ENCODE measurements around the gene HDLBP.

Gene HDLBP

DNA sequence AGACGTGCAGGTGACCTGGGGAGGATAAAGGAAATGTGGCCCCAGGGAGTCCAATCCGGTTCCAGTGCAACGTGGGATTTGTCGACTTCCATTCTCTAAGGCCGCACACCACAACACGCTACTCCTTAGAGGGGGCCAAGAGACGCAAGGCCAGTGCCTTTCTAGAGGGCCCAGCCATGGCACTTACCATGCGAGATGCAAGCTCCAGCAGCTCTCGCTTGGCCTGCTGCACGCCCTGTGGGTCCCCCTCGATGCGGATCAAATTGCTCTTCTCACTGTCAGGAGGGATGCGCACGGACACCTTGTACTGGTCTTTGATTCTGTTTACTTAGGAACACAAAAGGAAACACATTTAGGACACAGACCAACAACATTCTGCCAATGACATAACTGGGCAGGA lies 65.8 kb downstream of the HDLBP start:
- DNase-seq (ENCODE audit: low read depth, low spot score): no peak

- no peak for DNase-seq (ENCODE audit: low read depth, low spot score)
Observed at GRCh38 chr2:241248897-241249296, 66.6 kb downstream of the HDLBP start.

DNA sequence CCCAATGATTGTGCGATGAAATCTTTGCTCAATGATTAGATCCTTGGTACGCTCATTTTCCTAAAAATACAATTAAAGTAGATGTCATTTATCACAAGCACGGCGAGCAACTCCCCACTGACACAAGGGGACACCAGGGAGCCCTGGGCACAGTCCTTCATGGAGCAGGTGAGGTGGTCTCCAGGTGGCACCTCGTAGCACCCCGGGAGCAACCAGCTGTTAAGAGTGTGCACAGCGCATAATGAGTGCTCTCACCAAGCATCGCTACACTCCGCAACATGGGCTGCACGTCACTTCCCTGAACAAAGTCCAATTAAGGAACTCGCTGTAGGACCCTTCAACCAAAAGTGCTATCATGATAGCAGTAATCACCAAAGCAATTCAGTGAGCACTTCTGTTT lies 67.2 kb downstream of the HDLBP start:
- DNase-seq (ENCODE audit: low read depth, low spot score): no peak

DNA sequence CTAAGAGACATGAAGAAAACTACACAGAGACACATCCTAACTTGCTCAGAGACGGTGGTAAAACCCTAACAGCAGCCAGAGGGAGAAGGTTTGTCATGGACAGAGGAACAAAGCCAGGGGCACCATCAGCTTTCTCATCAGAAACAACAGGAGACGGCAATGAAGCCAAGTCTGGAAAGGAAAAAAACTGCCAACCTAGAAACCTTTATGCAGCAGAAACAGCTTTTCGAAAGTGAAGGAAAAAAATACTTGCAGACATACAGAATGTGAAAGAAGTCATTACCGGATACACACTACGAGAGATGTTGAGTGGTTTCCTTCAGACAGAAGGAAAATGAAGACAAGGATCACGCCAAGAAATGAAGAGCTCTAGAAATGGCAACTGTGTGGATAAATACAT lies 71.1 kb downstream of the HDLBP start:
- DNase-seq (ENCODE audit: low read depth, low spot score): no peak

GRCh38 chr2:241242306-241242705 lies 73.2 kb downstream of the HDLBP start:
- no peak for DNase-seq (ENCODE audit: low read depth, low spot score)

- no peak for DNase-seq (ENCODE audit: low read depth, low spot score)
Observed at GRCh38 chr2:241241669-241242068, 73.8 kb downstream of the HDLBP start.

DNA sequence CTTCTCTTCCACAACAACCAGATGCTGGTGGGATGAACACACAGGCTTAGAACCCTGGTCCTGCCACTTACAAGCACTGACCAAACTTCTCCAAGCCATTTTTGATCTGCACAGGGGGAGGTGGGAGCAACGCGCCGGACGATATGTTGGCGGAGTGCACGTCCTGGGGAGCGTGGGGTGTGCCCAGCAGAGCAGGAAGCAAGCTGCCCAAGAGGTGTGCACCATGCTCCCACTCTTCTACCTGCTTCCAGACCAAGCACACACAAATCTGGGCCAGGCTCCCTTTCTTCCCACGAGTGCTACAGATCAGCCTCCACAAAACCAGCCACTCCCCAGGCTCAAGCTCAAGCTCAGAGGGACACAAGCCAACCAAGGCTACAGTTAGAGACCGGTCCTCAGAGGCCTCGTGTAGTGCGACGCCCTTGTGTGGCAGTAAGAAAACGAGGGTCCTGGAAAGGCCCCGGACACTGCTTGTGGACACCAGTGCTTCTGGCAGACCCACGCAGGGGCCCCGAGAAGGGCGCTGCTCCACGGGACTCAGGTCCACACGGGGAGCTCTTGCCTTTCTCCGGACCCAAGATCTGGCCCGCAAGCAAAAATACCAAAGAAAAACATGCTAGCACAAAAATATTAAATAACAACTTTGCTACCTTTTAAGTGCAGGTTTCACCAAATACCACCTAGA lies 75.0 kb downstream of the HDLBP start:
- no peak for DNase-seq (ENCODE audit: low read depth, low spot score)

DNA sequence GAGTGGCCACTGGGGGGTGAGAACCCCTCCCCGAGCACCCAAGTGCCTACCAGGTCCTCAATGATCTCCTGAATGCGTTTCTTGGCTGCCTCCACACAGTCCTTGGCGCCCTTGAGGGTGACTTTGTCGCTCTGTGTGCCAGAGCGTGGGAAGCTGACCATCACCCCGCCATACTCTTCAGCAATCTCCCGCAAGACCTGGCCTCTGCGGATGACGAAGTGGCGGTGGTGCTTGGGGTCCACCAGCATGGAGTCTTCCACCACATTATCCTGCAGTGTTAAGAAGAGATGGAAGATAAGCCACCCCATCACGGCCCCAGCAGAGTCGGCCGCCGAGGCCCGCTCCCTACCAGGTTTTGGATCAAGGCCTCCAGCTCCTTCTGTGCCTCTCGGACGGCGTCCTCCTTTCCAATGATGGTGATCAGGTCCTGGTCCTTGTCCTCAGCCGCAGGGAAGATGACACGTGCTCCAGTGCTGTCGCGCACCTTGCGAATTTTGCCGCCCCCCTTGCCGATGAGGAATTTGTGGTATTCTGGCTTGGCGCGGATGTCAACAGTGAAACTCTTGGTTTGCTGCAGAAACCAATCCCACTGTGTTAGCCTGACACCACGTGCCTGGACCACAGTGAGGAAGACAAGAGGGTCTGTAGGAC lies 75.8 kb downstream of the HDLBP start:
- no peak for DNase-seq (ENCODE audit: low read depth, low spot score)

DNA sequence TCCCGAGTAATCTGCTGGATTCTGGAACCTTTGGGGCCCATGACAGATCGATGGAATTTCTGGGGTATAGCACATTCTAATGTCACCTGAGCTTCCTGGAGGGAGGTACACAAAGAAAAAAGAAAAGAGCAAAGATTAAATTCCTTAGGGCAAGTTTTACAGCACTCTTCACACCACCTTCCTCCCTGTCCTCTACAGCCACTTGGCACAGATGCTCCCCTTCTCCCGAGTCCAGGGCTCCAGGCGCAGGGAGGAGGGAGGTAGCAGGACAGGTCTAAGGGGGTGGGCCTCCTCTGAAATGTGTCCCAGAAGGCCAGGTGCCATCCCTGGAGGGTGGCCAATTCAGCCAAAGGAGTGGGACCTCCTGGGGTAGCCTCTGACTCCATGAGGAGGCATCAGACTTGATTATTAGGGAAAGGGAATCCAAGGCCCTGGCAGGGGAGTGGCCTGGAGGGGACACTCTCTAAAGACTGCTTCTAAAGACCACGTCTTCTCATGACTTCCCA lies 76.7 kb downstream of the HDLBP start:
- DNase-seq (ENCODE audit: low read depth, low spot score): no peak

GRCh38 chr2:241237949-241238371 lies 77.5 kb downstream of the HDLBP start:
- no peak for DNase-seq (ENCODE audit: low read depth, low spot score)

GRCh38 chr2:241237047-241237446 lies 78.4 kb downstream of the HDLBP start:
- no peak for DNase-seq (ENCODE audit: low read depth, low spot score)

DNA sequence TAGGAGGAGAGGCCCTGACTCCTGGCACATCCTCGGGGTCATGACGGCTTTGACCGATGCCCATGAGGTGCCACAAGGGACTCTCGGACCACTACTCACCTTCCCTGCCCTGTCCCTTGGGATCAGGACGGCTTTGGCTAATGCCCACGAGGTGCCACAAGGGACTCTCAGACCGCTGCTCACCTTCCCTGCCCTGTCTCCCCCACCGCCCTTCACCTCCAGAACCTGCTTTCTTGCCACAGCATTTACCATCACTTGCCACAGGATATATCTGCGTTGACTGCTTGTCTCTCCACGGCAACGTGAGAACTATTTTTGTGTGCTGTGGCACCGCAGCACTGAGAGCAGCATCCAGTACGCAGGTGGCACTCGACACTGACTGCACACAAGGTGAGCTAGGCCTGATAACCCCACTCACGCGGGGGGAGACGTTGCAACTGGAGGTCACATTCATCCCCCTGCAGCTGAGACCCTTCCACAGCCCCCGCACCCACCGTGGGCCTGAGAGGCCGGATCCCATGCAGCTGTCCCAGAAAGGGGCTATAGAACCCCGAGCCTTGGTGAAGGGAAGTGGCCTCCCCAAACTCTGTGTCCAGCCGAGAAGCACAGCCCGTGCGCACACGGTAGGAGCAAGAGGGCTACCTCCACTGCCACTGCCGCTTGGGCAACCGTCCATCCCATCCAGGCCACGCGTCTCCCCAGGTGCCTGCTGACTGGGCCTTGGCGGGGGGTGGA lies 79.4 kb downstream of the HDLBP start:
- DNase-seq (ENCODE audit: low read depth, low spot score): no peak

DNA sequence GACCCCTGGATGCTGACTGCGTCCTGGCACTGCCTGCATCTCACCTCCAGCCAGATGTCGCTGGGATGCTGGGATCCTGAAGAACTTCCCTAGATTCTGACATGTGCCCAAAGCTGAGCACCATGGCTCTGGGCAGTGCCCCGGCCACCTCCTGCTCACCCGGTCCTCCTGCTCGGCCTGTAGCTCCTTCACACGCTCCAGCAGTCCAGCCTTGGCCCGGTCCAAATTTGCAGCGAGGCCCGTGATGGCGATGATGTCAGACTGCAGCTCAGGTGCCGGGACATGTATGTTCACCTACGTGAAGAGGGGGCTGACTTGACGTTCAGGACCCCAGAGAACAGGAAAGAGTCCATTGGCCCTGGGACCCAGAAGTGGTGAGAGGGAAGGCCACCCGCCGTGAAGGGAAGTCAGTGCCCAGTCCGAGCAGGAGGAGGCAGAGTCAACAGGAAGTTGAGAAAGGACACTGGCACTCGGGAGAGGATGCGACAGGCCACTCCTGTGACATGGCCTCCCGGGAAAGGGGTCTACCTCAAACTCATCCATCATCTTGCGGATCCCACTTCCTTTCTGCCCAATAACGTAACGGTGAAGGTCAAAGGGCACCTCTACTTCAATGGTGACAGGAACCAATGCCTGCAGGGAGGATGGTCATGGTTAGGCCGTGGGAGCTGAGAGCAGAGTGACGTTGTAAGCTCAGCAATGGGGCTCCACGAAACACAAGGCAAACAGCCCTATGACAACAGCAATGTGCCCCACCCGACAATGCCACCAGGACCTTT lies 80.3 kb downstream of the HDLBP start:
- DNase-seq (ENCODE audit: low read depth, low spot score): no peak

- no peak for DNase-seq (ENCODE audit: low read depth, low spot score)
Observed at GRCh38 chr2:241234066-241234790, 81.2 kb downstream of the HDLBP start.

DNA sequence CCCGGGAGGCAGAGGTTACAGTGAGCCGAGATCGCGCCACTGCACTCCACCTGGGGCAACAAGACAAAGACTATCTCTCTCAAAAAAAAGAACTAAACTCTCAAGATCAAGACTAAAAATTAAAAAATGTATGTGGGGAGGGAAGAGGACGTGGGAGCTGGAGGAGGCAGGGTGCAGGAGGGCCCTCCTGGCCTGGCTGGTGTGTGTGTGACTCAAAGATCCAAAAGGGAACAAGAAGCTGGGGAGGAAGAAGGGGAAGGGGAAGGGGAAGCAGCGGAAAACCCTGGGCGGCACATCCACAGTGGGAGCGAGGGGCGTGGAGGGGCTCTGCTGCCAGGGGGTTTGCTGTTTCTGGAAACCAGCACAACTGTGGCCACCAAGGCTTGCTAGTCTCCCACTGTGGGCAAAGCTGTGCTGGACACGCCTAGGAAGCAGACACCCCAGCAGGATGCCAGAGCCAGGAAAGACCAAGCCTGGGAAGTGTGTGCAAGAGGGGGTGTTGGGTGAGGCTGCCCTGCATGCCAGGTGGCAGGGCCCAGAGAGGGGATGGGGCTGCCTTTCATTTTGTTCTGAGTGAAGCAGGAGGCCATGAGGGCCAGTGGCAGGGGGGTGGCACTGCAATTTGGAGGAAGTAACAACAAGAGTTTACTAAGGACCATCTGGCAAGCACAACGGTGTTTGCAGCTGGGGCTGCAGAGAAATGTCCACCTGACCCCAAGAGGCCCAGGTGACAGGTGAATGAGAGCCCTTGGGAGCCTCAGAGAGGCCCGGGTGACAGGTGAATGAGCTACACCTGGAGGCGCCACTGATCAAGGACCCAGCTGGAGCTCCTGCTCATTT lies 82.5 kb downstream of the HDLBP start:
- no peak for DNase-seq (ENCODE audit: low read depth, low spot score)

DNA sequence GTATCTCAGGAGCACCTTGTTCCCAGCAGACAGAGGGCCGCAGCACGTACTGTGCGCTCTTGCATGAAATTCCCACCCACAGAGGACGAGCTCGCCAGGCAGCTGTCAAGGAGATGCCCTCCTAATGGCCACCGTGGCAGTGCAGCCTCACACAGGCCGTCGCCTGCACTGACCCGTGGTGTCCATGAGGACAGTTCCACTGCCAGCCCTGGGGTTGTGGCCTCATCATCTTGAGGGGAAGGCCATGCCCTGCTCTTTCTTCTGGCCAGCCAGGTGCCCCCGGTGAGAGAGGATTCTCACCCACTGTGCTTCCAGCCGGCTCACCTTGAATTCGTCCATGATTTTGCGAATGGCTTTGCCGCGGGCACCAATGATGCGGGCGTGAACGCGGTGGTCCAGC lies 85.0 kb downstream of the HDLBP start:
- DNase-seq (ENCODE audit: low read depth, low spot score): no peak

DNA sequence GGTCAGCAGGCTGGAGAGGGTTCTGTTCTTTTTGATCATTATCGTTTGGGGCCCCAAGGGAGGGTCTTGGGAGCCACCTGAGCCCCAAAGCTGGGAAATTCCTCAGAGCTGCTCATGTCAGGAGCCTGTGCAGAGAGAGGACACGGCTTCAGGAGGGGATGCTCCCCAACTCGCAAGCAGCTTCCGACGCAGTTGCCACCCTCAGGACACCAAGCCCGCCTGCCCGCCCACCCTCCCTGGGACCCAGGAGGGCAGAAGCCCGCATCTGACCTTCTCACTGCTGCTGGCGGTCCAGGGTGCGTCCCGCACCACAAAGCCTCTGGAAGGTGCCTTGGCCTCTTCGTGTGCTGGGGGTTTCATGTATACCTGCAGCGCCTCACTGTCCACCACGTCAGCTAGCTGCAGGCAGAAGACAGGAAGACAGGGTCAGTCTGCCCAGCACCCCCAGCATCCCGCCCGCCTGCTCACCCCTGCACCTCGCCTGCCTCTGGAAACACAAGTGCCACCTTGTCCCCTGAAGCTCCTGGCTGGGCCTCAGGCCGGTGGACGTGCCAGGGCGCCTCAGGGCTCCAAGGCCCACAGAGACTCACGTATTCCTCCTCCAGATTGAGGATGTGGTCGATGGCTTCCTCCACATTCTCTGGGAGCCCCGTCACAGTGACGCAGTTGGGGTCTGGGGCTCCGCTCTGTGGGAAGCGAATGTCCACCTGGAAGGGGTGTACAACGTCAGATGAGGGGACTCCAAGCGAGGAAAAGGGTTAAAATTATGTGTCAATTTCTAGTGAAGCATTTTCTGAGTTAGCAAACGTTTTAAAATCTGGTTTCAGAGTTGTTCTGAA lies 85.7 kb downstream of the HDLBP start:
- DNase-seq (ENCODE audit: low read depth, low spot score): no peak

GRCh38 chr2:241228860-241229516 lies 86.5 kb downstream of the HDLBP start:
- no peak for DNase-seq (ENCODE audit: low read depth, low spot score)

Data from brain pericyte (primary cell).